GM19467 (cell line): ENCODE results near the gene CNGA3.
"Not testable (repeated sequence)": the region's sequence is repeated elsewhere in the genome, so short reads cannot be mapped to it uniquely, and the experiment has no call there.

Experiments used
- ATAC-seq: cut with Tn5 transposase; IDR thresholded peaks from one replicate; pipeline ENCODE4 v1.9.1; 2021; ENCODE audit warnings: mild to moderate bottlenecking, moderate library complexity; ENCODE audit not compliant: unreplicated experiment

The CNGA3 gene

DNA sequence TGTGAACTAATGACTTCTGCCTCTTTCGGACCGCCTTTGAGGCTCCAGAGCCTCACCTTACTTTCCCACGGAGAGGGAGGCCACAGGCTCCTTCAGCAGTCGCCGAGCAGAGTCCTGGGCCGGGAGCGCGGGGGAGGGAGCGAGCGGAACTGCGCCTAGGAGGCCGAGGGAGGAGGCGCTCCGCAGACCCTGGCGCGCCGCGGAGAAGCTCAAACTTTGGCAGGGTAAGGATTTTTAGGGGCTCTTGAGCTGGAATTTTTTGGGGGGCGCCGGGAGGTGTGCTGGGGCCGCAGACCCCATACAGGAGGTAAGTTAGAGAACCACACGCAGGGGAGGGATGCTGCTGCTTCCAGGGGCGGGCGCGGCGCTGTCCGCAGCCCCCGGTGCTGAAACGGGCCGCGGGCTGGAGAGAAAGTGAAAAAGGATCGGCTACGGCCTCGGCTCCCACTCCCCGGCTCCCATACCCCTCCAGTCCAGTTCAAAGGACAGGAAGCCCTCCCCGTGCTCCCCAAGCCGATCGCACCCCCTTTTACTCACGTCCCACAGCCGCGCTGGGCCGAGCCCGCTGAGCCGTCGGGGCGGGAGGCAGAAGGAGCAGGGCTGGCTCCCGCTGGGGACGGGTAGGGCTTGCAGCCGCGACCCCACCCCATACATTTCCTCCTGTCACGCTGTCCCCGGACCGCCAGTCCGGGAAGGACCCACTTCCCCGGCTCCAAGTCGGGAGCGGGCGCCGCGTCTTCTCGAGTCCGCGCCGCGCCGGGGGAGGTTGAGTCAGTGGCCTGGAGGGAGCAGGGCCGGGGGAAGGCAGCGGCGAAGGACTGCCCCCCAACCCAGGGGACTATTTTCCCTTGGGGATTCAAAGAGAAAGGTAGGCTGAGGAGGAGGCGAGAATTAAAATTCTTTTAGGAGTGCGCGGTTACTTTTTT lies at the start of gene CNGA3:
CNGA3 (plus strand) TSS at position 146 of the 926 bp plus-strand sequence. CDS start 23,520 bp downstream, outside the sequence.
- ATAC-seq: no peak

- ATAC-seq: no peak
Observed at GRCh38 chr2:98297817-98298682, 48.2 kb upstream of the CNGA3 start.

DNA sequence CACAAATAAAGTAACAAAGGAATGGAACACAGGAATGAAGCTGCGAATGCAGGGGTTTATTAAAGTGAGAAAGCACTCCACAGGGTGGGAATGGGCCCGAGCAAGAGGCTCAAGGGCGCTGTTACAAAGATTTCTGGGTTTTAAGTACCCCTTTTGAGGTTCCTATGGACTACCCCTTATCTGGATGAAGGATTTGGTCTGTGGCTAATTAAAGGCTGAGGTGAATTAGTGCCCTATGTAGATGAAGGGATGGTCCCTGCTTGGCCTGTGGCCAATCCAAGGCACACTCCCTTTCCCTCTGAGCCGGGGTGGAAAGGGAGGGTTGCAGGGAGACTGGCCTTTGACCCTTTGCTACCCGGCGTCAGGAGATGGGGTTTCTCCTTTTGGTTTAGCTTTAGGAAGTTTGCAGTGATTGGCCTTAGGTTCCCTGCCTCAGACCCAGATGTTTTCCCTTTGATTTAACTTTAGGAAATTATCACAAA lies 47.5 kb upstream of the CNGA3 start:
- no peak for ATAC-seq

DNA sequence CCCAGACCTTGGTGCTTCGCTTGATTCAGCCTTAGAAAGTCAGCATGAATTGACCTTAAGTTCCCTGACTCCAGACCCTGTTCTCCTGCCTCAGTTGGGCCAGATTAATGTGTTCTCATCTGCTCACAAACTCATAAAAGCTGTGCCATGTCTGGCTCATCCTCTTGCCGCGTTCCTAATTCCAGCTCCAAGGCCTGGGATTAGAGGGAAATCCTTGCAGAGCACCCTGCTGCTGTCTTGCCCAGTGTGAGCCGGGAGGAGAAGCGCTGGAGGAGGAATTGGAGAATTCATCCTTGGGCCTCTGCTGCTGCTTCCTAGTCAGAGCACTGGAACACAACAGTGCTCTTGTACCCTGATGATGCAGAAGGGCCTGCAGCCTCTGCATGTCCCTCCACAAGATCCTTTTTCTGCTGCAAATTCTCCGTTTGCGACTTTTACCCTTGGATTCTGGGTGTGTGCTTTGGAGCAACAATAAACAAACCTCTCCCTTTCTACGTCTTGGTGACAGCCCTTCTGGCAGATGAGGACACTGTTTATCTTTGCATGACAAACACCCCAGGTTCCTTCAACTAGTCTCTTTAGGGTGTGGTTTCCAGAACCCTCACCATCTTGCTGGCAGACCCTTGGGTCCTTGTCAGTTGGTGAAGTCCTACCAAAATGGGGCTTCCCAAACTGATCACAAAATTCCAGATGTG lies 46.9 kb upstream of the CNGA3 start:
- no peak for ATAC-seq

DNA sequence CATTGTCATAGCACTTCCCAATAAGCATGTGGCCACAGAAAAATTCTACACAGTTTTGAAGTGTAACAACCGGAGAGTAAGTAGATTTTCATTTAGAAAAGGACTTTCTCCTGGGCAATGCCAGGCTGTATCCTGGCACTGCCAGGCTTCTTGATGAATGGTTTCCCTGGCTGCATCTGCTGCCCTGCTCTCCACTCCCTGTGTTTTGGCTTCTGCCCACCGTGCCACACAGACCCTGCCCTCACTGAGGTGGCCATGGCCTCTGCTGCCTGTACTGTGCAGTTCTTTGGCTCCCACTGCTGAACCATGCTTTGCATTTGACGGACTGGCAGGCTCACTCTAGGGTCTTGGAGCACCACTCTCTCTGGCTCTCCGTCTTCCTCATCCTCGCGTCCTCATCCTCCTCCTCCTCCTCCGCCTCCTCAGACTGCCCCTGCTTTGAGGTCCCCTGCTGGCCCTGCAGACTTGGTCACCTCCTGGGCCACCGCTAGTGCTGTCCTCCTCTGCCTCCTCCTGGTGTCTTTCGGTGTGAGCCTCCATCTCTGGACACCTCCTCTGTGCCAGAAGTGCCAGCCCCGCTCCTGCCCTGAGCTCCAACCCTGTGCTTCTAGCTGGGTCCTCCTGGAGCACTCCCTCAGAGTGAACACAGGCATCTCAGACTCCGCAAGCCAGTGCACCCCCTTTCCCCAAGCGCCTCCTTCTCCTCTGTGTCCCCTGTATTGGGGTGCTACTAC lies 45.9 kb upstream of the CNGA3 start:
- ATAC-seq: no peak

DNA sequence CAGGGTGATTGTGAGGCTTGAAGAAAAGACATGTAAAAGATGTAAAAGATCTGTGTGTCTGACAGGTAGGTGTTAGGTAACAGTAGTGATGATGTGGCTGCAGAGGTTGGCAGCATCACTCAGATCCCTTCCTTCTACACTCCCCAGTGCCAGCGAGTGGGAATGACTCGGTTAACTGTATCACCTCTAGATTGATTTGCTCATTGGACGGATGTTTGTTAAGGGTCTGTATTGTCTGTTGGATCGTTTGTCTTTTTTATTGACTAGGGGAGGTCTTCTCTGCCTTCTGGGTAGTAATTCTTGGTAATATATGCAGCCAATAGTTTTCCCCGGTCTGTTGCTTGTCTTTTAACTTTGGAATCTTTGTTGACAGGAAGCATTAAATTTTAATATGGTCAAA lies 44.8 kb upstream of the CNGA3 start:
- no peak for ATAC-seq

DNA sequence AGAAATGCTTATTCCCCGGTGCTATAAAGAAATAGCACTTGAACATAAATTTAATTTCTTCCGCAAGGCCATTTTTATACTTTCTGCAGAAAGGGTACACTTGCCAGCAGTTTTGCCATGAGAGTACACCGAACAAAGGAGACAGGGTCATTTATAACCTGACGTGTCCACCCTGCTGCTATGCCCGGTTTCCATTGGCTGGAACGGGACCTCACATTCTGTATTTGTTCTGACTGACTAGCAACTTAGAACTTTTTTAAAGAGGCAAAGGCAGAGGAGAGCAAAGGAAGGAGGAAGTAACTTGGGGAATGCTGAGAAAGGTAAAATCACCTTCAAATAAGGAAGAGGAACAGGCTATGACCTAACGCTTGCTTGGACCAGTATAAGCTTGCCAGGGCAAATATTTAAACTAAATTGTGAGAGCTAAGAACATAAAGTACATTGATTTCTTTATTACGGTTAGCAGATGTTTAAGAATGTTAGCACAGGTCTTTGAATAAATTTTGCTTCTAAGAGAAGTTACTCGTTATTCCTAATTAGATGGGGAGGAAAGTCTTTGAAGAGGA lies 39.0 kb upstream of the CNGA3 start:
- not testable (repeated sequence) for ATAC-seq

- no peak for ATAC-seq
Observed at GRCh38 chr2:98308068-98308467, 38.2 kb upstream of the CNGA3 start.

DNA sequence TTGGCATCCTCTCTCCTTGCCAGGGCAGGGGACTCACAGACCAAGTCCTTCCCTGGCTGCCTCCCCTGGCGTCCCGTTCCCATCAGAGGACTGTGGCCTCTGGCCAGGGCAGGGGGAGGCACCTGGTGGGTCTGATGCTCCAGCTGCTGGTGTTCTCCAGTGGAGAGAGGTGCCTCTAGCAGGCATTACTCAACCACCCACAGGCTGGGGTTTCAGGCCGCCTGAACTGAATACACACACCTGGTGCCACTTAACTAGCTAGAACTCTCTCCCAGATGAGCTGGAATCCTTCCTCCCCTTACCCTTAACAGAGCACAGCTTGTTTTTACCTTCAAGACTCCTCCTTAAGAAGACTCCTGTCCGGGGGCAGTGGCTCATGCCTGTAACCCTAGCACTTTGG lies 37.7 kb upstream of the CNGA3 start:
- ATAC-seq: no peak

- ATAC-seq: no peak
Observed at GRCh38 chr2:98309580-98309979, 36.7 kb upstream of the CNGA3 start.

GRCh38 chr2:98310010-98310409 lies 36.2 kb upstream of the CNGA3 start:
- ATAC-seq: no peak

GRCh38 chr2:98311090-98311489 lies 35.2 kb upstream of the CNGA3 start:
- no peak for ATAC-seq

DNA sequence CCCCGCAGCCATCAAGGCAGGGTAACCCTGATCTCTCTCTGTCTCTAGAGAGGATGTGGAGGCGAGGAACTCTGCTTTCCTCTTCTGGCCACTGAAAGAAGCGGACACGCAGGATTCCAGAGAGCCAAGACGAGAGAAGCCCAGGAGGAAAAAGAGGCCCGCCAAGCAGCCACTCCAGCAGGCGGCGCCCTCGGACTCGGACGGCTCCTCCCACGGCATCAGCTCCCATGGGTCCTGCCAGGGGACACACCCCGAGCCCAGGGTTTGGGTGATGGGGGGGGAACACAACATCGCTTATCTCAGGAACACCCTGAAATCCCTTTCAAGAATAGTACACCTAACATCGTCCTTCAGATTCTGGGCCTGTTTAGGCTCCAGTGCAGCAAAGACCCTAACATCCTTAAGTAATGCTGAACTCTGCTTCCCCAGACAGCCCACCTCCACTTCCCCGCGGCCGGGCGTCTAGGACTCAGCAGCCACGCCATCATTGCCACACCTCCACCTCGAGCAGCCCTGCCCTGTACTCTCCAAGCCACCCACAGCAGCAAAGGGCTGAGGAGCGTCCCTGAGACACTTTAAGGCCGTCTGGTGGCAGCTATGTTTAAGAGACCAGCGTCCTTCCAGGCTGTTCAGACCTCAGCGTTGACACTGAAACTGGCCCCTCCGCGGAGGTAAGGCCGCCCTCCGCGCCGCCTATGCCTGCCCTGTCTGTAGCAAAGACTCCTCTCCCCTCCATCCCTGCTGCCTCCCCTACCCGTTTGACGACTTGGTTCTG lies 34.3 kb upstream of the CNGA3 start:
- ATAC-seq: no peak

- no peak for ATAC-seq
Observed at GRCh38 chr2:98313492-98314250, 32.6 kb upstream of the CNGA3 start.

GRCh38 chr2:98314251-98314650 lies 32.0 kb upstream of the CNGA3 start:
- no peak for ATAC-seq

DNA sequence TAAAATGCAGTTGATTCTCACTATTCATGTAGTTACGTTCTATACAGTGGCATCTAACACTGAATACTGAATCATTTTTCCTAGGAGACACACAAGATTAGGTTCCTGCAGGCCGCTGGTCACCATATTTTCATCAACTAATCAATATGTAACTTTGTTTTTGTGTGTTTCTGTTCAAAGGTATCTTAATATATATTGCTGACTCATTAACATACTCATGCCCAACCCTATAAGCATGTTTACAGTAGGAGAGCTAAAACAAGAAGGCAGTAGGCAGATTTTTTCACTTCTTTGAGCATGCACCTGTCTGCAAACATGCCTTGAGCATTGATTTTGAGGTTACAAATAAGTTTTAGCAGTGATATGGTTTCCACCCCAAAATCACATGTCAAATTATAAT lies 30.3 kb upstream of the CNGA3 start:
- no peak for ATAC-seq

- ATAC-seq: no peak
Observed at GRCh38 chr2:98317214-98317613, 29.0 kb upstream of the CNGA3 start.

GRCh38 chr2:98320171-98320570 lies 26.1 kb upstream of the CNGA3 start:
- not testable (repeated sequence) for ATAC-seq
